GM21515 (cell line): ENCODE data around the gene EXOC8.
A peak's percentile ranks its signal among the peaks of the same experiment; 100 is the strongest.

ENCODE experiments used
- ATAC-seq: cut with Tn5 transposase; IDR thresholded peaks from one replicate; pipeline ENCODE4 v1.9.1; 2021; ENCODE audit not compliant: unreplicated experiment

Gene EXOC8

GRCh38 chr1:231337472-231338269 lies at the start of gene EXOC8:
Gene EXOC8 (minus strand): TSS chr1:231337852. CDS start chr1:231337745, 107 bp downstream.
- peak; percentile 71 for ATAC-seq

GRCh38 chr1:231386466-231386865 lies 48.8 kb upstream of the EXOC8 start:
- ATAC-seq = no peak

- no peak for ATAC-seq
Observed at GRCh38 chr1:231385416-231385748, 47.7 kb upstream of the EXOC8 start.

- no peak for ATAC-seq
Observed at GRCh38 chr1:231384696-231385415, 47.2 kb upstream of the EXOC8 start.

GRCh38 chr1:231383159-231383860 lies 45.7 kb upstream of the EXOC8 start:
- ATAC-seq = no peak

- no peak for ATAC-seq
Observed at GRCh38 chr1:231382426-231382825, 44.8 kb upstream of the EXOC8 start.

- ATAC-seq = no peak
Observed at GRCh38 chr1:231381729-231382128, 44.1 kb upstream of the EXOC8 start.

- no peak for ATAC-seq
Observed at GRCh38 chr1:231376875-231377549, 39.4 kb upstream of the EXOC8 start.

GRCh38 chr1:231376101-231376500 lies 38.4 kb upstream of the EXOC8 start:
- no peak for ATAC-seq

GRCh38 chr1:231374394-231374793 lies 36.7 kb upstream of the EXOC8 start:
- ATAC-seq = no peak

- ATAC-seq = no peak
Observed at GRCh38 chr1:231372501-231372900, 34.8 kb upstream of the EXOC8 start.

- ATAC-seq = no peak
Observed at GRCh38 chr1:231369282-231369681, 31.6 kb upstream of the EXOC8 start.

- no peak for ATAC-seq
Observed at GRCh38 chr1:231364192-231364591, 26.5 kb upstream of the EXOC8 start.

- no peak for ATAC-seq
Observed at GRCh38 chr1:231363624-231364023, 26.0 kb upstream of the EXOC8 start.

GRCh38 chr1:231362325-231362724 lies 24.7 kb upstream of the EXOC8 start:
- no peak for ATAC-seq

- no peak for ATAC-seq
Observed at GRCh38 chr1:231359113-231359512, 21.5 kb upstream of the EXOC8 start.

- peak; percentile 79 for ATAC-seq
Observed at GRCh38 chr1:231357831-231358354, 20.2 kb upstream of the EXOC8 start.

GRCh38 chr1:231357187-231357772 lies 19.6 kb upstream of the EXOC8 start:
- ATAC-seq = no peak

- ATAC-seq = no peak
Observed at GRCh38 chr1:231355171-231355570, 17.5 kb upstream of the EXOC8 start.

GRCh38 chr1:231354330-231355020 lies 16.8 kb upstream of the EXOC8 start:
- ATAC-seq = no peak
